Stimulated activated CD8-positive, alpha-beta memory T cell treated with anti-CD3 and anti-CD28 coated beads, Interleukin-2, amount 100 ng/mL, for 48 hours (primary cell): ENCODE data around the gene SNPH.

Experiments
- DNase-seq, 2 donors: peaks; one replicate each; pipeline ENCODE4 v3.0.0-alpha.2; 2020; ENCODE audit warnings: low read depth in 2 of 2

SNPH gene

GRCh38 chr20:1287306-1287705 is 21.2 kb downstream of the SNPH start:
- no peak for DNase-seq

- no peak for DNase-seq
These were observed 21.9 kb downstream of the SNPH start for GRCh38 chr20:1287787-1288569.

DNA sequence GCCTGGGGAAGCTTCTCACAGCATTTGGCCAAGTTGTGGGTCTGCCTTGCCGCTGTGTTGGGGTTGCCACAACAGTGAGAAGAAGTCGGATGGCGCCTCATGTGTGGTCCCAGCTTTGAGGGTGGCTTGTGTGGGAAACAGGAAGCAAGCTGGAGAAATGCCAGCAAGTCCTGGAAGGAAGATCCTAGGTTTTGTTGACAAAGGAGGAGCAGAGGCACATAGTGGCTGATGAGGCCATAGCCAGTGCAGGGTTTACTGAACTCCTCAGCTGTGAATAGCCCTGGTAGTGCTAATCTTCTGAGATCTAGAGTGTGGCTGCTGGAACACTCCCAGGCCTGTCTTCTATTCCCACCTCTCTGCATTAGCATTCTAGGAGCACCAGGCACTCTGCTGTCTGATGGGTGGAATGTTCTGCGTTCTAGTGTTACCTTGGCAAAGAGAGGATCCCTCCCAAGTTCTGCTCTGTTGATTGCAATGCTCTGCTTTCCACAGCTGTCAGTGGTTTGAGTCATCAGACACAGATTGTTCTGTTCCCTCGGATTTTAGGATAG is 25.2 kb downstream of the SNPH start:
- no peak for DNase-seq

- no peak for DNase-seq
These were observed 26.5 kb downstream of the SNPH start for GRCh38 chr20:1292620-1293019.

GRCh38 chr20:1293641-1294379 is 27.7 kb downstream of the SNPH start:
- no peak for DNase-seq

DNA sequence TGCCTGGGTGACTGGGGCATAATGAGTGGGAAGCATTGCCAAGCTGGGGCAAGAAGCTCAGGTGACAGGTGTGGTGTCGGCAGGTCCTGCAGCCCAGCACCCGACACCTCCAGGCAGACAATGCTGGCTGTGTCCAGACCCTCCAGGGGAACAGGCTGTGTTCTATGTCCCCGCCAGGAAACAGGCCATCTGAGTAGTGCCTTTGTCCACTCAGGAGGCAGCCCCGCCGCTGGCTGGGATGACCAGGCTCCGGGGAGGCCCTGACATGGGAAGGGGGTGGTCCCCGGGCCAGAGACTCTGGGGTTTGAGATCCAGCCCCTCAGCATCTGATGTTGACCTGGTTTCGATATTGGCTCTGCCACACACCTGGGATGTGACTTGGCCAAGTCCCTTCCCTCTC is 28.4 kb downstream of the SNPH start:
- no peak for DNase-seq

DNA sequence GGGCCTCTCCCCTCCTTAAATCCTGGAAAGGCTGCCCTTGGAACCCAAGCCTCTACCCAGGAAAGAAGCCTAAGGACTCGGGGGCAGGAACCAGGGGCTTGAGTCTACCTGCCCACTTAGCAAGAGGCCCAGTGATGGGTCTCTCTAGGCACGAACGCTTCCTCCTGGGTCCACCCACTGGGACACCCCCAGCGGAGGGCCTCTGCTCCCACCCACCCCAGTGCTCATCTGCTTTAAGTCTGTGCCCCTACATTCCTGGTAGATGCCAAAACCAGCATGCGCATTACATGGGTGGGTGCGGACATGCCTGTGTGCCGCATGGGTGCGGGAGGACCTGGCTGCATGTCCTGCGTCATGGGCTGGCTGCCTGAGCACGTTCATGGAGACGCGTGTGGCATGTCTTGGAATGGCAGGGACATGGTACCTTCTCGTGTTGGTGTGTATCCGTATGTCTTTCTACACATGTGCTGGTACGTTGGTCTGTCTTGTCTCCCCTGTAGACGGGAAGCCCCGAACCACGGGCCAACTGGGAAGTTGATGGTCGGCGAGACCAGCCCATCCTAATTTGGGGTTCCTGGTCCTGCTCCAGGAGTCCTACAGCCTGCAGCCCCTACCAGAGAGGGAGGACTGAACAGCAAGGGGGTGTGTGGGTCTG is 29.3 kb downstream of the SNPH start:
- no peak for DNase-seq

GRCh38 chr20:1296117-1296610 is 30.1 kb downstream of the SNPH start:
- no peak for DNase-seq

DNA sequence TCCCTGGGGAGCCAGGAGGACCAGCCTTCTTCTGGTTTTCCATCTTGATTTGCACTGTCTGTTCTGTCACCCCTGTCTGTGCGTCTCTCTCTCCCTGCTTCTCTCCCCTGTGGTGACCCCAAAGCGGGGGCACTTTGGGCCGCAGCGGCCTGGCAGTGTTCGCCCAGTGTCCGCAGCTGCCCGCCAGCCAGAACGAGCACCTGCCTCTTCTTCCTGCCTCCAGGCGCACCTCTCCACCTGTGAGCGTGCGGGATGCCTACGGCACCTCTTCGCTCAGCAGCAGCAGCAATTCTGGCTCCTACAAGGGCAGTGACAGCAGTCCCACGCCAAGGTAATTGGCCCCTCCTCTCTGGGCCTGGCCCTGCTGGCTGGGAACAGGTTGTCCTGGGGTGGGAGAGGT is 30.8 kb downstream of the SNPH start:
- DNase-seq: no peak

- DNase-seq: no peak
These were observed 31.4 kb downstream of the SNPH start for GRCh38 chr20:1297486-1297885.

GRCh38 chr20:1298166-1298565 is 32.1 kb downstream of the SNPH start:
- no peak for DNase-seq

DNA sequence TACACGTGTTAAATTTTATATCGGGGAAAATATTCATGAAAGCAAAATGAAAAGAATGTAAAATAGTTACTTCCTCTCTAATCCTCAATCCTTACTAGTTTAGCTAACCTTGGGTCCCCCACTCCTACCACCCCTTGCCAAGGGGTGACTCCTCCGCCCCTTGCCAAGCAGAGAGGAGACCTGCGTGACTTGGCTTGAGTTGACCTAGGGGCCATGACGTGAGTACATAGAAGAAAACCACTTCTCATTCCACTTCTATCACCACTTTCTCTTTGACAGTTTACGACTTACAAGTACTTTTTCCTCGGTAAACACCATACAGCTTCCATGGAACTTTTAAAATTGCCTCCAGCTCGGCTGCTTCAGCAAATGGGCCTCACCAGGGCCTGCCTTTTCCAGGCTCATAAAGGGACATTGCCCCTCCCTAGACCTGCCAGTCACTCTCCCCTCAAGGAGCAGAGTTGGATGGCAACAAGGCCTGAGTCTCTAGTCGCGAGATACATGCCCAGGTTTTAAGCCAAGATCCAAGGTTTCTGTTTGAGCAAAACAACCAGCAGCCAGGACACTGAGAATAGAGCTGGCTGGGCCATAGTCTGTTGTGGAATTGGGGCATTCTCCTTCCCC is 32.9 kb downstream of the SNPH start:
- DNase-seq: no peak

- DNase-seq: peak; percentile 14 to 27
These were observed 33.4 kb downstream of the SNPH start for GRCh38 chr20:1299522-1299921.

- no peak for DNase-seq
These were observed 34.2 kb downstream of the SNPH start for GRCh38 chr20:1300083-1300840.

- peak; percentile 18 to 30 for DNase-seq
These were observed 35.0 kb downstream of the SNPH start for GRCh38 chr20:1301031-1301529.

DNA sequence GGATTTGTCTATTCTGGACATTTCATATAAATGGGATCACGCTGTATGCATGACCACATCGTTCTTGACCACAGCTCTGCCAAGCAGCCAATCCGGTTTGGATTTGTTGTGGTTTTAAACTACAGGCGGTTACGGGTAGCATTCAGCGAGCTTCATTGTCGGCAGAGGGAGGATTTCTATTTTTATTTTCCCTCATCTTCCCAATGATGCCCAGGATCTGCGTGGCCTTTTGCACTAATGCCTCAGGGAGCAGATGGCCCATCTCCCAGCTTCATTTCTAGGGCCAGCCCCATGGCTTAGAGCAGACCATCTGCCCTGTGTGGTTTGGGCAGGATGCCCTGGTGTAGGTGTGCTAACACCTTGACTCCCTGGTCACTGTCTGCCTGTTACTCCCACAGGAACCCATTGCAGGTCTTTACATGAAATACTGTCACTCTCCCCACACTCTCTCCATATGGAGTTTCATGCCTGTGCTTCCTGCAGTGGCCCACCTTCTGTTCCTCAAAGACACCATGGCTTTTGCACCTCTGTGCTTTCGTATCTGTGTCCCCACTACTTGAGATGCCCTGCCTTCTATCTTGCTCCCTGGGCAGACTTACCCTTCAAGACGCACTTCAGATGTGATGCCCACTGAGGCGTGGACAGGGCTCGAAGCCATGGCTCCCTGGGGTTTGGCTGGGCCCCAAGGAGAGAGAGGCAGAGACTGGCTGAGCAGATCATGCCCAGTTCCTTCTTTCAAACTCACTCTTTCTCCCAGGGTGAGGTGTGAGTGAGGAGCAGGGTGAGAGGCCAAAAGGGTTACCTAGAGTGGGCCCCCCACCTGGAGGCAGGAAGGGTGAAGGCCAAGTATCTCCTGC is 36.8 kb downstream of the SNPH start:
- DNase-seq: no peak

- DNase-seq: no peak
These were observed 38.8 kb downstream of the SNPH start for GRCh38 chr20:1304710-1305515.

GRCh38 chr20:1305712-1306111 is 39.6 kb downstream of the SNPH start:
- no peak for DNase-seq
